ENCODE data around the gene DHRS2.

DNA sequence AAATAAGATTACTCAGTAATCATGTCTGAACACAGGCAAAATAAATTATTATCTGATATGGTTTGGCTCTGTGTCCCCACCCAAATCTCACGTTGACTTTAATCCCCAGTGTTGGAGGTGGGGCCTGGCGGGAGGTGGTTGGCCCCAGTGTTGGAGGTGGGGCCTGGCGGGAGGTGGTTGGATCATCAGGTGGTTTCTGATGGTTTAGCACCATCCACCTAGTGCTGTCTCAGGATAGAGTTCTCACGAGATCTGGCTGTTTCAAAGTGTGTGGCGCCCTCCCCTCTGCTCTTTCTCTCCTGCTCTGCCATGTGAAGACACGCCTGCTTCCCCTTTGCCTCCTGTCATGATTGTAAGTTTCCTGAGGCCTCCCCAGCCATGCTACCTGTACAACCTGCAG, 18.1 kb downstream of the DHRS2 start:
- TF ChIP-seq, protein P1, sequence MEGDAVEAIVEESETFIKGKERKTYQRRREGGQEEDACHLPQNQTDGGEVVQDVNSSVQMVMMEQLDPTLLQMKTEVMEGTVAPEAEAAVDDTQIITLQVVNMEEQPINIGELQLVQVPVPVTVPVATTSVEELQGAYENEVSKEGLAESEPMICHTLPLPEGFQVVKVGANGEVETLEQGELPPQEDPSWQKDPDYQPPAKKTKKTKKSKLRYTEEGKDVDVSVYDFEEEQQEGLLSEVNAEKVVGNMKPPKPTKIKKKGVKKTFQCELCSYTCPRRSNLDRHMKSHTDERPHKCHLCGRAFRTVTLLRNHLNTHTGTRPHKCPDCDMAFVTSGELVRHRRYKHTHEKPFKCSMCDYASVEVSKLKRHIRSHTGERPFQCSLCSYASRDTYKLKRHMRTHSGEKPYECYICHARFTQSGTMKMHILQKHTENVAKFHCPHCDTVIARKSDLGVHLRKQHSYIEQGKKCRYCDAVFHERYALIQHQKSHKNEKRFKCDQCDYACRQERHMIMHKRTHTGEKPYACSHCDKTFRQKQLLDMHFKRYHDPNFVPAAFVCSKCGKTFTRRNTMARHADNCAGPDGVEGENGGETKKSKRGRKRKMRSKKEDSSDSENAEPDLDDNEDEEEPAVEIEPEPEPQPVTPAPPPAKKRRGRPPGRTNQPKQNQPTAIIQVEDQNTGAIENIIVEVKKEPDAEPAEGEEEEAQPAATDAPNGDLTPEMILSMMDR (IDR thresholded peaks at IDR 0.05 in 4 of 5, conservative IDR thresholded peaks at IDR 0.05 in 1 of 5): no peak
- no peak for TF ChIP-seq POLR2A (IDR thresholded peaks at IDR 0.05)

All from gastrocnemius medialis (tissue), 4 donors.